ENCODE measurements around the gene CIC. TPM values are rescaled to one million over a fixed set of nuclear protein-coding genes. Genes with fewer than 3 reads are reported as not detected.

The CIC gene
- polyA plus RNA-seq, 1 donor (not counting 4 experiments of a cell fraction or from before 2014, with no cell fraction given): 3.1 TPM

DNA sequence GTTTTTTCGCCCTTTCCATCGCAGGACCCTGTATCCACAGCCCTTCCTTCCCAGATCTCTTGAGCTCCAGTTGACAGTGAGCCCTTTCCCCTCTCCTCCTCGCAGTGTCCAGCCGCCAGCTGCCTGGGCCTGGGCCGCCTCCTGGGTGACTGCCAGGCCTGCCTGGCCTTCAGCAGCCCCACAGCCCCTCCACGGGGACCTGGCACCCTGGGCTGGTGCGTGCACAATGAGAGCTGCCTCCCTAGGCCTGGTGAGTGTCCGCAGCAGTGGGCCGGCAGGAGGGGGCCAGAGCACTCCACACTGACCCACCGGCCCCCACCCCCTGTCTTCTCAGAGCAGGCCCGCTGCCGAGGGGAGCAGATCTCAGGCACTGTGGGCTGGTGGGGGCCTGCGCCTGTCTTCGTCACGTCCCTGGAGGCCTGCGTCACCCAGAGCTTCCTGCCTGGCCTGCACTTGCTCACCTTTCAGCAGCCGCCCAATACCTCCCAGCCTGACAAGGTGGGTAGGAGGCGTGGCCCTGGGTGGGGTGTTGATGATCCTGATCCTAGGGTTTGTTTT, 75.4 kb downstream of the CIC start:
- FAIRE-seq: no peak
- no peak overlapping the region for H2AFZ ChIP-seq (ENCODE audit: control insufficient read depth, low read length)
- H3K27ac ChIP-seq (ENCODE audit: control insufficient read depth, insufficient read depth, low read length): no peak overlapping the region
- H3K9me3 ChIP-seq (ENCODE audit: control insufficient read depth, low read depth, low read length): no peaks in the 10 kb centered on the region
- H3K9ac ChIP-seq (ENCODE audit: control insufficient read depth, extremely low read depth, insufficient read depth, low read length): no peak overlapping the region
- dilution Hi-C loops (cut with MboI; ENCODE audit: extremely low pct_ligation_motif_present, low sequenced_read_pairs): no loop called here
- H3K9me1 ChIP-seq (ENCODE audit: control insufficient read depth, extremely low read depth, insufficient read depth, low read length): no peaks in the 10 kb centered on the region
- no peak overlapping the region for H3K4me2 ChIP-seq (ENCODE audit: control insufficient read depth, extremely low read depth, insufficient read depth, low read depth, low read length)
- H3K27me3 ChIP-seq (ENCODE audit: control insufficient read depth, extremely low read depth, insufficient read depth, low read length): no peaks in the 10 kb centered on the region
- H3K4me3 ChIP-seq (ENCODE audit: control insufficient read depth in 2 of 3, extremely low read depth in 1 of 3, insufficient read depth in 2 of 3, low read depth in 1 of 3, low read length in 3 of 3): no peak overlapping the region
- no peaks in the 10 kb centered on the region for H3K4me1 ChIP-seq (ENCODE audit: control insufficient read depth, extremely low read depth, insufficient read depth, low read length)
- TF ChIP-seq EZH2 (IDR thresholded peaks at IDR 0.05; ENCODE audit: low read length): no peak
- TF ChIP-seq, protein P1, sequence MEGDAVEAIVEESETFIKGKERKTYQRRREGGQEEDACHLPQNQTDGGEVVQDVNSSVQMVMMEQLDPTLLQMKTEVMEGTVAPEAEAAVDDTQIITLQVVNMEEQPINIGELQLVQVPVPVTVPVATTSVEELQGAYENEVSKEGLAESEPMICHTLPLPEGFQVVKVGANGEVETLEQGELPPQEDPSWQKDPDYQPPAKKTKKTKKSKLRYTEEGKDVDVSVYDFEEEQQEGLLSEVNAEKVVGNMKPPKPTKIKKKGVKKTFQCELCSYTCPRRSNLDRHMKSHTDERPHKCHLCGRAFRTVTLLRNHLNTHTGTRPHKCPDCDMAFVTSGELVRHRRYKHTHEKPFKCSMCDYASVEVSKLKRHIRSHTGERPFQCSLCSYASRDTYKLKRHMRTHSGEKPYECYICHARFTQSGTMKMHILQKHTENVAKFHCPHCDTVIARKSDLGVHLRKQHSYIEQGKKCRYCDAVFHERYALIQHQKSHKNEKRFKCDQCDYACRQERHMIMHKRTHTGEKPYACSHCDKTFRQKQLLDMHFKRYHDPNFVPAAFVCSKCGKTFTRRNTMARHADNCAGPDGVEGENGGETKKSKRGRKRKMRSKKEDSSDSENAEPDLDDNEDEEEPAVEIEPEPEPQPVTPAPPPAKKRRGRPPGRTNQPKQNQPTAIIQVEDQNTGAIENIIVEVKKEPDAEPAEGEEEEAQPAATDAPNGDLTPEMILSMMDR (optimal IDR thresholded peaks at IDR 0.05 in 1 of 3, IDR thresholded peaks at IDR 0.05 in 1 of 3, conservative IDR thresholded peaks at IDR 0.05 in 1 of 3; ENCODE audit: extremely low read depth in 1 of 3, insufficient read depth in 2 of 3, low read length in 3 of 3): no peak
- peaks cover 0 to 5% of the 10 kb centered on the region in 2 experiments for H3K36me3 ChIP-seq (ENCODE audit: control insufficient read depth in 2 of 2, extremely low read depth in 1 of 2, insufficient read depth in 2 of 2, low read length in 2 of 2)
- H3K79me2 ChIP-seq (ENCODE audit: control insufficient read depth, insufficient read depth, low read length): no peaks in the 10 kb centered on the region
- DNase-seq (ENCODE audit: low read depth, low spot score): no peak
- no peaks in the 10 kb centered on the region for H4K20me1 ChIP-seq (ENCODE audit: control insufficient read depth, extremely low read depth, insufficient read depth, low read length)

Other genes starting within 250 kb of the CIC start
- gene GRIK5, start 199.0 kb upstream of the CIC start, polyA plus RNA-seq: 0.06 to 0.44 TPM (median 0.17 TPM) in 3 replicates
- 6.8 to 14.7 TPM (median 13.1 TPM) in 3 replicates for gene ZNF574, start 193.1 kb upstream of the CIC start, polyA plus RNA-seq
- gene POU2F2, start 136.8 kb upstream of the CIC start, polyA plus RNA-seq: 7.0 to 9.6 TPM (median 7.1 TPM) in 3 replicates
- 17.1 to 29.8 TPM (median 20.8 TPM) in 3 replicates for gene DEDD2, start 51.6 kb upstream of the CIC start, polyA plus RNA-seq
- gene ZNF526, start 48.9 kb upstream of the CIC start, polyA plus RNA-seq: 5.0 to 9.3 TPM (median 5.4 TPM) in 3 replicates
- 36.9 to 53.3 TPM (median 42.5 TPM) in 3 replicates for gene GSK3A, start 26.6 kb upstream of the CIC start, polyA plus RNA-seq
- gene ERF, start 14.1 kb upstream of the CIC start, polyA plus RNA-seq: 75.4 to 87.4 TPM (median 83.5 TPM) in 3 replicates
- 0.25 to 0.88 TPM (median 0.35 TPM) in 3 replicates for gene PRR19, start 32.9 kb downstream of the CIC start, polyA plus RNA-seq
- gene PAFAH1B3, start 33.4 kb downstream of the CIC start, polyA plus RNA-seq: 27.6 to 55.4 TPM (median 28.3 TPM) in 3 replicates
- gene TMEM145, start 44.1 kb downstream of the CIC start, polyA plus RNA-seq: not detected in 3 replicates
- gene MEGF8, start 56.4 kb downstream of the CIC start, polyA plus RNA-seq: 4.1 to 7.3 TPM (median 6.1 TPM) in 3 replicates
- gene CNFN, start 121.0 kb downstream of the CIC start, polyA plus RNA-seq: 3.0 to 10.2 TPM (median 5.1 TPM) in 3 replicates
- 5.0 to 9.1 TPM (median 6.1 TPM) in 3 replicates for gene LIPE, start 158.1 kb downstream of the CIC start, polyA plus RNA-seq
- 0.06 TPM in 1 of 3 replicates, not detected in the others for gene CXCL17, start 173.7 kb downstream of the CIC start, polyA plus RNA-seq